GM13977 (cell line): ENCODE measurements around the gene SULT1B1.

Experiments
- DNase-seq: peaks from one replicate; pipeline ENCODE4 v3.0.0; 2012; ENCODE audit warnings: low spot score
- in situ Hi-C: fragments of 300-500 bp; cut with MboI; formaldehyde crosslinking; loops from one replicate; pipeline ENCODE4 v1.12.0; 2022; ENCODE audit warnings: low sequenced_read_pairs, low pct_unique_long_range_greater_than_20kb, mixed read lengths, inconsistent platforms; ENCODE audit not compliant: unreplicated experiment
- TF ChIP-seq, protein P1 (sequence below): IDR thresholded peaks from 2 replicates; pipeline ENCODE4 v1.5.1; 2012; ENCODE audit warnings: mild to moderate bottlenecking, control low read depth; ENCODE audit not compliant: insufficient read depth; ENCODE audit errors: extremely low read depth, missing control alignments

The SULT1B1 gene

DNA sequence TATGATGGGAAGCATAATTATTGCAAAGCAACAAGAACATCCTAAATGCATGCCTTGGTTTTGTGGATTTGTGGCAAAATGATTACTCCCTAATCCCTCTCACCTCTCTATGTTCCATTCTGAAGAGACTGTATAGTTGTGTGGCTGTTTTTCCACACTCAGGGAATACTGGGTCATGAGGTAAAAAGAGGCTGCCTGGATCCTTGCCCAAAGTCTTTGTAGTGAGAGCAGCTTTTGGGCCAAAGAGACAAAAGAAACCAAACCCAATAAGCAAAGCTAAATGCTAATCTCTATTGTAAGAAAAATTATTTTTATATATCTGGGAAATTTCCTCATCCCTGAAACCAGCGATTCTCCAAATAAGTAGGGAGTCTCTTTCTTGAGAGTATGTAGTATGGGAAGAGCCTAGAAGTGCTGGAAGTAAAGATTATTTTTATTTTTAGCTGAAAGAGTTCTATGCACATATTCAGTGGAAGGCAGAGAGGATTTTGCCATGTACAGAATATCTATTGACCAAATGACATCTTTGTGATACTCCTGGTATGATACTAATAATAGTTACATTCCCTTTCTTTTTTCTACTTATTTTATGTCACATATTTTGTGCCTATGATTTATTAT lies 24.9 kb upstream of the SULT1B1 start:
- in situ Hi-C loops, result no loop called here

DNA sequence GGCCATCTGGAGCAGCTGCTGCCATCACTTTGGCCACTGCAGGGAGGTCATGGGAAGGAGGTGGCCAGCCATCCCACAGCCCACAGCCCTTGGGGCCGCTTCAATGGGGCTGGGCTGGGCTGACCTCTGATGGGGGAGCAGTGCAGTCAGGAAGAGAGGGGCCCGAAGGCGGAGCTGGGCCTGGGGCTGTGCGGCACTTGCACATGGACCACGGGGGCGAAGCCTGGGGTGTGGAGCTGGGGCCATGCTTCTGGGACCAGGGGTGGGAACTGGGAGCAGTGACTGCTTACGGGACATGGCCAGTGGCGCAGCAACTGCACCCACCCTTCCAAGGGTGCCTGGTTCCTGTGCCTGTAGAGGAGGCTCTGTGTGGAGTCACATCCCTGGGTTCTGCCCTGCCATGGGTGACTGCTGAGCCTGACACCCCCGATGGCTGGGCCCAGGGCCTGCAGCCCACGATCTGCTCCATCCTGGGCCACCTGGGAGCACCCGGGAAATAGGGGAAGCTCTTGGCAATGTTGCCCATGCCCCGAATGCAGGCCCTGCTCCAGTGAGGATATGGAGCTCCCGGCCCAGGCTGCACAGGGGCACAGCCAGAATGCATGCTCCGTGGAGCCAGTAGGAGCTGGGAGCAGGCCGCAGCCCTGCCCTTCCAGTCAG lies 22.4 kb upstream of the SULT1B1 start:
- in situ Hi-C loops, result no loop called here
- TF ChIP-seq, protein P1, sequence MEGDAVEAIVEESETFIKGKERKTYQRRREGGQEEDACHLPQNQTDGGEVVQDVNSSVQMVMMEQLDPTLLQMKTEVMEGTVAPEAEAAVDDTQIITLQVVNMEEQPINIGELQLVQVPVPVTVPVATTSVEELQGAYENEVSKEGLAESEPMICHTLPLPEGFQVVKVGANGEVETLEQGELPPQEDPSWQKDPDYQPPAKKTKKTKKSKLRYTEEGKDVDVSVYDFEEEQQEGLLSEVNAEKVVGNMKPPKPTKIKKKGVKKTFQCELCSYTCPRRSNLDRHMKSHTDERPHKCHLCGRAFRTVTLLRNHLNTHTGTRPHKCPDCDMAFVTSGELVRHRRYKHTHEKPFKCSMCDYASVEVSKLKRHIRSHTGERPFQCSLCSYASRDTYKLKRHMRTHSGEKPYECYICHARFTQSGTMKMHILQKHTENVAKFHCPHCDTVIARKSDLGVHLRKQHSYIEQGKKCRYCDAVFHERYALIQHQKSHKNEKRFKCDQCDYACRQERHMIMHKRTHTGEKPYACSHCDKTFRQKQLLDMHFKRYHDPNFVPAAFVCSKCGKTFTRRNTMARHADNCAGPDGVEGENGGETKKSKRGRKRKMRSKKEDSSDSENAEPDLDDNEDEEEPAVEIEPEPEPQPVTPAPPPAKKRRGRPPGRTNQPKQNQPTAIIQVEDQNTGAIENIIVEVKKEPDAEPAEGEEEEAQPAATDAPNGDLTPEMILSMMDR, result no peak
- no peak for DNase-seq

More for the DNA sequence above, 24.9 kb upstream of the SULT1B1 start:
- TF ChIP-seq, protein P1, result no peak
- DNase-seq, result no peak

DNA sequence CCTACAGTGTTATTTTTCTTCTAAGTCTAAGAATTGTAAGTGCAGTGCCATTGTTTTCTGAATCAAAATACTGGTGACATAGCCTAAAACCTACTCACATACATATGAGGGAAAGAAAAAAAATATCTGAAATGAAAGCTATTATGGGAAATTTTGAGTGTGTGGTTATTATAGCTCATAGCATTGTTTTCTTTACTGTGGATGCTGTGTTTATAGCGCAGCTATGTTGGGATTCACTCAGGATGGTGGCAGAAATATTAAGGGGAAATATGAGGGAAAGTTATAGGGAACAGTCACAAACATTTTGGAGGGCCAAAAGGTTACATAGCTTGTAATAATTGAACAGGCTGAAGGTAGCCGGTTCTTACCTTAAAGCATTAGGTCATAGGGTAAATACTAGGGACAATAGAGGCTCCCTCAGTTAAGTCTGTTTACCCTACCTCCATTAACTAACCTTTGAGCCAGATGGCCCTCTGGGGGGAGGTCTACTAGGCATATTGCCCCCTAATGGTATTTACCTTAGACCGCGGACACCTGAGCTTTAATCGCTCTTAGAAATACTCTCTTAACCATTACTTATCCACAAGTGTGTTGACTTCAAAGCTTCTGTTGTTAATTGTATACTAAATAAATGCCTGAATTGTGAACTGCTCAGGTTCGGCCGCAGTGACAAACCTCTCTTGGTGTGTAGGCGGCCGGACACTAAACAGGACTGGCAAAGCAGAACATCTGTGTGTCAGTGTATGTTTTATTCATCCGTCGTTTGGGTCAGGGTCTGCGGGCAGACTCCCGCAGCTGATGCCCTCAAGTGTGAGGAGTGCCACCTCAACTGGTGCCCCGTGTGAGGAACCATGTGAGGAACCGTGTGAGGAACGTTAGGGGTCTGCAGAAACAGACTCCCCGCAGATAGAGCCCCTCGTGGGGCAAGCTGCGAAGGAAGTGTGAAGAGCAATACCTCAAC lies 21.3 kb upstream of the SULT1B1 start:
- TF ChIP-seq, protein P1, result no peak
- in situ Hi-C loops, result no loop called here
- no peak for DNase-seq

DNA sequence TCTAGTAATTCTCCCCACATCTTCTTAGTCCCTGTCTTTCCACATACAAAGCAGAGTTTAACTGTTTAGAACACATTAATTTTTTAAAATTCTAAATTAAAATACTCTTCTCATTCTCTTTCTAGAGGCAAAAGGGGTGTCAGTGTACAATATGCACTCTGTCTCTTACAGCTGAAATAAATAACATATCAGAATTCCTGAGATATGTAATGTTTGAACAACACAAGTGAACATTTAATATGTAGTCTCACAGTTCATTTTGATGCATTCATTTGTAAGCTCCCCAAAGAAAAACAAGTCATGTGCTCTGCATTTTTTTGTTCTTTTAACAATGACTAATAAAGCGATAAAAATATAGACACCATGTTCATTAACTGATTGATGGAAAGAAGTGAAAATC lies 19.7 kb upstream of the SULT1B1 start:
- in situ Hi-C loops, result no loop called here
- DNase-seq, result no peak
- TF ChIP-seq, protein P1, result no peak

DNA sequence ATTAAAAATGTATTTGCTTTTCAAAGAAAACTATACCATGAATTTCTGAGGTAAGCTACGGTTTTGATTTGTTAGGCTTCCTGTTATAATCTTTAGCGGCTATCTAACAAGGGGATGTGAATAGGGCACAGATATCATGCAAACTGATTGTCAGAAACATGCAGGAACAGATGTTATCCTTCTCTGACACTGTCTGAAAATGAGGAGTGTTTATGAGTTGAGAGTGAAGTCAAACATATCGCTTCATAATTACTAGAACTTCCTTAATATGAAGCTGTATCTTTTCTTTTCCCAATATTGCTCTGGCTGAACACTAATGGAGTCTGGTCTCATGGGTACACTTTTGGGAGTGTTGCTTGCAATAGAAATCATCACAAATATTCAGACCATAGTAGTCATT lies 16.3 kb upstream of the SULT1B1 start:
- TF ChIP-seq, protein P1, result no peak
- DNase-seq, result no peak
- in situ Hi-C loops, result no loop called here

DNA sequence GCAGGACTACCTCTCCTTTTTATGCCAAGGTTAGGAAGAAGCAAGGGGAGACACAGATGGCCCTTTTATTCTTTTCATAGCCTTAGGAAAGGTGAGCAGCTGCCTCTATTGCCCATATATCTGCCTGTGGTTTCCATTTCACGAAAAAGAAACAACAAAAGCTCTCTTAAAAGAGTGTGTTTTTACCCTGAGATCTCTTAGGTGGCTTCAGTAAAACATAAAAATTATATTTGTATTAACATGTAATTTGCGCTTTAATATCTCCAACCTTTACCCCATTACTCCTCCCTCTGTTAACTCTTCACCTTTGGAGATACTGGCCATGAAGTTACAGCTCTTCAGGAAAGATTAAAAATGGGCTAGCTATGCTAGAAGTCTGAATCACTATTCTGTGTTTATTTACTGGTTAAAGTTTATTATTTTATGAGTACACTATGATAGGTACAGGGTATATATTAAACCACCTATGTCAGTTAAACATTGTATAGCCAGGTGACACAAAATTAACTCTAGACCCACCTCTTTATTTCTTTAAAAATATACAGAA lies 15.0 kb upstream of the SULT1B1 start:
- in situ Hi-C loops, result no loop called here
- TF ChIP-seq, protein P1, result no peak
- DNase-seq, result no peak
